SHP77 treated with DMSO at 0.1 percent for 48 hours (cell line): ENCODE measurements around the gene GRB7.
"Not testable (repeated sequence)": the region's sequence is repeated elsewhere in the genome, so short reads cannot be mapped to it uniquely, and the experiment has no call there.

Source experiments
- DNase-seq: peaks from one replicate; lab custom pipeline; 2025; lab: John Stamatoyannopoulos, UW

The GRB7 gene

GRCh38 chr17:39709998-39710964 lies 27.5 kb upstream of the GRB7 start:
- DNase-seq: no peak

GRCh38 chr17:39711071-39711470 lies 26.7 kb upstream of the GRB7 start:
- not testable (repeated sequence) for DNase-seq

- no peak for DNase-seq
Measured at GRCh38 chr17:39711851-39712250, 25.9 kb upstream of the GRB7 start.

GRCh38 chr17:39714234-39714633 lies 23.5 kb upstream of the GRB7 start:
- no peak for DNase-seq

GRCh38 chr17:39715375-39716072 lies 22.2 kb upstream of the GRB7 start:
- DNase-seq: no peak

GRCh38 chr17:39716073-39716818 lies 21.5 kb upstream of the GRB7 start:
- no peak for DNase-seq

- DNase-seq: no peak
Measured at GRCh38 chr17:39716879-39717536, 20.7 kb upstream of the GRB7 start.

- DNase-seq: no peak
Measured at GRCh38 chr17:39717660-39718059, 20.1 kb upstream of the GRB7 start.

- no peak for DNase-seq
Measured at GRCh38 chr17:39719563-39720355, 18.0 kb upstream of the GRB7 start.

GRCh38 chr17:39722104-39722503 lies 15.6 kb upstream of the GRB7 start:
- no peak for DNase-seq

GRCh38 chr17:39722965-39723848 lies 14.5 kb upstream of the GRB7 start:
- no peak for DNase-seq

GRCh38 chr17:39724731-39725130 lies 13.0 kb upstream of the GRB7 start:
- DNase-seq: no peak

GRCh38 chr17:39725923-39726322 lies 11.8 kb upstream of the GRB7 start:
- not testable (repeated sequence) for DNase-seq

- DNase-seq: no peak
Measured at GRCh38 chr17:39726617-39727016, 11.1 kb upstream of the GRB7 start.

- DNase-seq: no peak
Measured at GRCh38 chr17:39727556-39727955, 10.2 kb upstream of the GRB7 start.

GRCh38 chr17:39729280-39729851 lies 8.4 kb upstream of the GRB7 start:
- no peak for DNase-seq

GRCh38 chr17:39730095-39730921 lies 7.4 kb upstream of the GRB7 start, which contains the start of gene MIEN1:
Gene MIEN1 (minus strand): TSS chr17:39730532. CDS start chr17:39730495, 37 bp downstream.
- DNase-seq: peak; percentile 54

- DNase-seq: no peak
Measured at GRCh38 chr17:39732586-39732985, 5.2 kb upstream of the GRB7 start.

GRCh38 chr17:39735882-39736281 lies 1.9 kb upstream of the GRB7 start:
- DNase-seq: no peak
